RWPE1 (cell line): ENCODE results near the gene GAA.
A peak's percentile ranks its signal among the peaks of the same experiment; 100 is the strongest.

Source experiments
- CTCF ChIA-PET: fragments of 350-600 bp; sonication (Branson Sonifier 250); formaldehyde crosslinking; extraction: SDS; loops from one replicate; lab custom pipeline; 2021; lab: Yijun Ruan, JAX
- POLR2A ChIA-PET: fragments of 400-600 bp; formaldehyde crosslinking; extraction: SDS; loops from one replicate; lab custom pipeline; 2020; ENCODE audit warnings: antibody characterized with exemption; ENCODE audit not compliant: low non-redundant PET; lab: Yijun Ruan, JAX
- DNase-seq: peaks from one replicate; pipeline ENCODE4 v3.0.0; 2012; ENCODE audit warnings: low spot score
- H3K27ac ChIP-seq: fragments of 450-650 bp; 2 replicates; pipeline ENCODE4 v1.5.1; 2017
- TF ChIP-seq, protein P1 (sequence below): fragments of 450-650 bp; conservative IDR thresholded peaks from 2 replicates; pipeline ENCODE4 v1.5.1; 2017; ENCODE audit warnings: low read depth, mild to moderate bottlenecking

GAA gene

DNA sequence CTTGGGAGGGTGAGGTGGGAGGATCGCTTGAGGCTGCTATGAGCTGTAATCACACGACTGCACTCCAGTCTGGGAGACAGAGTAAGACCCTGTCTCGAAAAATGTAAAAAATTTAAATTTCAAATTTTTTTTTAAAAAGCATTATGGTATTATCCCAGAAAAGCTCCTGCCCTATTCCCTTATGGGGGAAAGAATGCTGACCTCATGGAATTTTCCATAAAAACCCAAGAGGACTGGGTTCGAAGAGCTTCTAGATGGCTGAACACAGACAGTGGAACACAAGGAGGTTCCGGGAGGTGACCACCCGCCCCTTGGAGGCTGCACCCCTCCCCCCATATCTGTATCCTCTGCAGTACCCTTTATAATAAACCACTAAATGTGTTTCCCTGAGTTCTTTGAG lies 41.5 kb downstream of the GAA start:
- H3K27ac ChIP-seq = no peak overlapping the region
- CTCF ChIA-PET = interaction anchor here (0.8 kb wide), 1 partner anchor 60 kb away, joined by 4 read pairs; no protein-coding TSS in a partner anchor

GRCh38 chr17:80145076-80146075 lies 44.0 kb downstream of the GAA start:
- POLR2A ChIA-PET = interaction anchor here (0.6 kb wide), 1 partner anchor 62 kb away, joined by 5 read pairs; no protein-coding TSS in a partner anchor
- DNase-seq = no peak
- H3K27ac ChIP-seq = peak overlapping the region; percentile 85
- TF ChIP-seq, protein P1, sequence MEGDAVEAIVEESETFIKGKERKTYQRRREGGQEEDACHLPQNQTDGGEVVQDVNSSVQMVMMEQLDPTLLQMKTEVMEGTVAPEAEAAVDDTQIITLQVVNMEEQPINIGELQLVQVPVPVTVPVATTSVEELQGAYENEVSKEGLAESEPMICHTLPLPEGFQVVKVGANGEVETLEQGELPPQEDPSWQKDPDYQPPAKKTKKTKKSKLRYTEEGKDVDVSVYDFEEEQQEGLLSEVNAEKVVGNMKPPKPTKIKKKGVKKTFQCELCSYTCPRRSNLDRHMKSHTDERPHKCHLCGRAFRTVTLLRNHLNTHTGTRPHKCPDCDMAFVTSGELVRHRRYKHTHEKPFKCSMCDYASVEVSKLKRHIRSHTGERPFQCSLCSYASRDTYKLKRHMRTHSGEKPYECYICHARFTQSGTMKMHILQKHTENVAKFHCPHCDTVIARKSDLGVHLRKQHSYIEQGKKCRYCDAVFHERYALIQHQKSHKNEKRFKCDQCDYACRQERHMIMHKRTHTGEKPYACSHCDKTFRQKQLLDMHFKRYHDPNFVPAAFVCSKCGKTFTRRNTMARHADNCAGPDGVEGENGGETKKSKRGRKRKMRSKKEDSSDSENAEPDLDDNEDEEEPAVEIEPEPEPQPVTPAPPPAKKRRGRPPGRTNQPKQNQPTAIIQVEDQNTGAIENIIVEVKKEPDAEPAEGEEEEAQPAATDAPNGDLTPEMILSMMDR = no peak
- CTCF ChIA-PET = interaction anchor here (0.7 to 1.2 kb wide), 4 partner anchors 12 to 128 kb away, joined by 3 to 5 read pairs (median 3); partner anchors contain the start of gene GAA

More for the DNA sequence above, 41.5 kb downstream of the GAA start:
- POLR2A ChIA-PET = no interaction called here
- no peak for DNase-seq
- TF ChIP-seq, protein P1 = no peak

DNA sequence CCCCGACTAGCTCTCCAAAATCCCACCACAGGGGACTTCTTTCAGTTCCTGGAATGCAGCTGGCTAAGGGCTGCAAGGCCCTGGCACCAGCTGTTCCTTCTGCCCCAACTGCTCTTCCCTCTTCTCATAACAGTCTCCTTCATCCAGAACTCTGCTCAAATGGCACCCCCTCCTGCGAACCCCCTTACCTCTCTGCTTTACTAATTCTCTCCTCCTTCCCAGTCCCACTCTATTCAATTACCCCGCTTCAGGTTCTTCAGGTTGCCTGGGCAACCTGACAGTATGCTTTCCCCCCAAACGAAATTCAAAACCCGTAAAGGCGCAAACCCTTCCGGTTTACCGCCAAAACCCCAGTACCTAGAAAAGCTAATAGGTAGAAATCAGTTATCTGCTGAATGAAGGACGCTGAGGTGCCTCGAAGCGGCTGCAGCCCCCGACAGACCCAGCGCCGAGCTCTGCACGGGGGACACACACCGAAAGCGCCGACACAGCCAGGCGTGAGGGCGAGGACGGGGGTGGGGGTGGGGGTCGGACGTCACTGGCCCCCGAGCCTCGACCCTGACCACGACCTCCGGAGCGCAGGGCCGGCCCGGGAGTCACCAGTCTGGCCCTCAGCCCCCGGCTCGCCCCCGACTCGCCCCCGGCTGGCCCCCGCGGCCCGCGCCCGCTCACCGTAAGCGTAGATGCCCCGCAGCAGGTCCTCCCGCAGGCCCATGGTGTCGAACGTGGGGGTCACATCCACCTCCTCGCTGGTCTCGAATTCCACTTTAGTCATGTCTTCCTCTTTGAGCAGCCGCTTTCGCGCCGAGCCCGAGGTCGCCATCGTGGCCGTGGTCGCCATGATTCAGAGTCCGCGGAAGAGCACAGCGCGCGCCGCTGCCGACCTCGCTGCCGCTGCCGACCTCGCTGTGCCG lies 45.0 kb downstream of the GAA start:
- DNase-seq = no peak
- POLR2A ChIA-PET = interaction anchor here (0.6 kb wide), 1 partner anchor 63 kb away, joined by 5 read pairs; no protein-coding TSS in a partner anchor
- TF ChIP-seq, protein P1 = no peak
- CTCF ChIA-PET = interaction anchor here (0.8 to 1.2 kb wide), 3 partner anchors 13 to 45 kb away, joined by 3 to 5 read pairs (median 3); partner anchors contain the start of gene GAA
- peak overlapping the region; percentile 85 for H3K27ac ChIP-seq

GRCh38 chr17:80147035-80147822 lies 45.8 kb downstream of the GAA start, which contains the start of gene EIF4A3:
Gene EIF4A3, minus strand, starts transcription at chr17:80147128. Its CDS starts 167 bp downstream, at chr17:80146961.
- TF ChIP-seq, protein P1 = 0 out of 2 replicates have a peak, but pooled peaks have one; percentile 1
- DNase-seq = peak; percentile 98
- ChIA-PET CTCF (no interaction called here), POLR2A (no interaction called here)
- H3K27ac ChIP-seq = peak within 1 kb of the TSS; percentile 85

DNA sequence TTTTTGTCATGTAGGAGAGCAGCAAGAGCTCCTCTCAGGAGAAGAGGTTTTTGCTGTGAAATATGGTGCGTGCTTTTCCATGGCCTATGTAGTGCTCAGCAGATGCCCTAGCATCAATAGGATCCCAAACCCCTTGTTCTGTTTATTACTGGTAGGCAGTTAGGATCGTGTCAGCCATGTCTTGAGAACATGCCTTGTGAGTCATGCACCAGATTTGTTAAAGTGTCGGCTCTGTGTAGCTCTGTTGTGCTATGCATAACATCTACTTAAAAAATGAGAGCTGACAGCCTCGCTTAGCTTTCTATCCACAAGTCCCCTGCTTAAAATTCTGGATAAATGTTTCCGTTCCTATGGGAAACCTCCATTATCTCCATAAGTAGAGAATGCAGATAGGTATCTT lies 50.0 kb downstream of the GAA start:
- CTCF ChIA-PET = no interaction called here
- TF ChIP-seq, protein P1 = no peak
- POLR2A ChIA-PET = no interaction called here
- no peak for DNase-seq
- H3K27ac ChIP-seq = no peak overlapping the region
